HG02943 (cell line): ENCODE data around the gene GNB1.
"Not testable (repeated sequence)": the region's sequence is repeated elsewhere in the genome, so short reads cannot be mapped to it uniquely, and the experiment has no call there.

ENCODE experiments used
- ATAC-seq: cut with Tn5 transposase; IDR thresholded peaks from one replicate; pipeline ENCODE4 v1.9.1; 2021; ENCODE audit warnings: mild to moderate bottlenecking, low read depth, moderate library complexity; ENCODE audit not compliant: unreplicated experiment

The GNB1 gene

DNA sequence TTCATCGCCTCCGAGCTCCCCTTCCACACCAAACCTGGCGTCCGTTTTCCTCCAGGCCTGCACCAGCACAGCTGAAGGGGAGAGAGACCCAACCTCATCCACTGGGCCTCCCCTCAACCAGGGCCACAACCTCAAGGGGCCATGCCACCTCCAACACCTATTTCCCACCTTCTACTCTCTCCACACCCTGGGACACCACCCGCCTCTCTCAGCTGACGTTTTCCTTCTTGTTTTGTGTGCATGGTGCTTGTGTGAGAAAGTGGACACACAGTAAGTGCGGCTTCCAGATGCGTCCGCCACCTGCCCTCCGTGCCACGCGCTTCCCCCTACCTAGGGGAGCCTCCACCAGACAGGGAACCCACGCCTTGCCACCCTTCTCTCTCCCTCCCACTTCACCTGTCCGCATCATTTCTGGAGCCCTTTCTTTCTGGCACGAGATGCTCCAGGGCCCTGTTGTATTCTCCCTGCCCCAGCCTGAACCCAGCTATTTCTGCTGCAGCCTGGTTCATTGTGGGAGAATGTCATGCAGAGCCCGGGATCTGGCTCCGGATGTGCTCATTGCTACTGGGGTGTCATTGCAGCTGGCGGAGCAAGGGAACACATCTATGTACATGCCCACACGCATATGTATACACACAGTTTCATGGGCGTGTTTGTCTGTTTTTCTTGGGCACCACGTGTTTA is 1.3 kb upstream of the GNB1 start:
- no peak for ATAC-seq

DNA sequence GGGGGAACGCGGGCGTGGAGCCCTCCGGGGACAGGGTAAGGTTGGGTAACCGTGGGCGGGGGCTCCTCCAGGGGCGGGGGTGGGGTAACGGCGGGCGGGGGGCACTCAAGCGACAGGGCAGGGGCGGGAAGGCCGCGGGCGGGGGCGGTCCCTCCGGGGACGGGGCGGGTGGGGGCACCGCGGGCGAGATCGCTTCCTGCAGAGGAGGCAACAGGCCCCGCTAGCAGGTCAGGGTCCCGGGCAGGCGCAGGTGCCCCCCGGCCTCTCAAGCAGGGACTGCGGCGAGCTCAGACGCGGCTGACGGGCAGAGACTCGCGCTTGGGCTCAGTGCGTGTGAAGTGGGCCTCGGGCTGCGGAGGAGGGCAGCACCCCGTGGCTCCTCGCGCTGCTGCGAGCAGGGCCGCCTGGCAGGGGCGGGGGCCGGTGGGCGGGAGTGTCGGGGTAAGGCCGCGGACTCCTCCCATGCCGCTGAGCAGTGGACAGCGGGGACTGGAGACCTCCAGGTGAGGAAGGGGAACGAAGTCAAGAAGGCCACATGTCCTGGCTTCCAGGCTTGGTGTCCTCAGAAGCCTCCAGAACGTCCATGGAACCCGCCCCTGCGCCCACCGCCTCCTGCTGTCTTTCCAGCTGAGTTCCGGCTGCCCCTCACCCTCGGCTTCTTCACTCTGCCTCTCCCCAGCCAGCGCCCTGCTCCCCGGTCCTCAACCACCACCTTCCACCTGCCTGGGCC is 627 bp upstream of the GNB1 start:
- ATAC-seq: peak; percentile 12

DNA sequence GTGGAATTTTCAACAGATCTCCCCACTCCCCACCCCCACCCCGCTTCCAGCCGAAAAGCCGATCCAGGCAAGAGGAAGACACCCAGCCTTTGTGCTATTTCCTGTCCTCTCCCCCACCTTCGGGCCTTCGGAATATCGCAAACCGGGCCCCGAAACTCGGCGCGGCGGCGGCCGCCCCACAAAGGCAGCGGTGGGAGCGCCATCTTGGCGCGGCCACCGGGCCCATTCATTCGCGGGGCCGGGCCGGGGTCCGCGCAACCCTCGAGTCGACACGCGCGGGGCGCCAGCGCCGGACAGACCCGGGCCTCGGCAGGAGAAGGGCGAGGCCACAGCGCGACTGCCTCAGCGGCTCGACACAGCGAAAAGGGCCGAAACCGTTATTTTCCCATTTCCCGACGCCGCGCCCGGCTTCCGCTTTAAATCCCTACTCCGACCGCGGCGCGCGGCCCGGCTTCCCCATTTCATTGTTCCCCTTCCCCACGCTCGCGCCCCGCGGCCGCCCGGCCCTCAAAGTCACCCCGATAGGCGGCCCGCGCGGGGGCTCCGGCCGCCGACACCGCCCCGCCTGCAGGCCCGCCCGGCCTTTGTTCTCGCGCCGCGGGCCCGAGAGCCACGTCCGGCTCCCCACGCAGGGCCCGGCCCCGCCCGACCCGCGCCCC is 911 bp downstream of the GNB1 start:
- peak; percentile 33 for ATAC-seq

- ATAC-seq: no peak
These were observed 1.7 kb downstream of the GNB1 start for GRCh38 chr1:1889090-1889750.

DNA sequence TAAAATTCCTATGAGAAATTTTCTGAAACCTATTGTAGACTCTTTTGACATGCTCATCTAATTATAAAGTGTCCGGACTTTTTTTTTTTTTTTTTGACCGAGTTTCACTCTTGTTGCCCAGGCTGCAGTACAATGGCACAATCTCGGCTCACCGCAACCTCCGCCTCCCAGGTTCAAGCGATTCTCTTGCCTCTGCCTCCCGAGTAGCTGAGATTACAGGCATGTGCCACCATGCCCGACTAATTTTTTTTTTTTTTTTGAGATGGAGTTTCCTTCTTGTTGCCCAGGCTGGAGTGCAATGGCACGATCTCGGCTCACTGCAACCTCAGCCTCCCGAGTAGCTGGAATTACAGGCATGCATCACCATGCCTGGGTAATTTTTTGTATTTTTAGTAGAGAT is 7.0 kb downstream of the GNB1 start:
- not testable (repeated sequence) for ATAC-seq

DNA sequence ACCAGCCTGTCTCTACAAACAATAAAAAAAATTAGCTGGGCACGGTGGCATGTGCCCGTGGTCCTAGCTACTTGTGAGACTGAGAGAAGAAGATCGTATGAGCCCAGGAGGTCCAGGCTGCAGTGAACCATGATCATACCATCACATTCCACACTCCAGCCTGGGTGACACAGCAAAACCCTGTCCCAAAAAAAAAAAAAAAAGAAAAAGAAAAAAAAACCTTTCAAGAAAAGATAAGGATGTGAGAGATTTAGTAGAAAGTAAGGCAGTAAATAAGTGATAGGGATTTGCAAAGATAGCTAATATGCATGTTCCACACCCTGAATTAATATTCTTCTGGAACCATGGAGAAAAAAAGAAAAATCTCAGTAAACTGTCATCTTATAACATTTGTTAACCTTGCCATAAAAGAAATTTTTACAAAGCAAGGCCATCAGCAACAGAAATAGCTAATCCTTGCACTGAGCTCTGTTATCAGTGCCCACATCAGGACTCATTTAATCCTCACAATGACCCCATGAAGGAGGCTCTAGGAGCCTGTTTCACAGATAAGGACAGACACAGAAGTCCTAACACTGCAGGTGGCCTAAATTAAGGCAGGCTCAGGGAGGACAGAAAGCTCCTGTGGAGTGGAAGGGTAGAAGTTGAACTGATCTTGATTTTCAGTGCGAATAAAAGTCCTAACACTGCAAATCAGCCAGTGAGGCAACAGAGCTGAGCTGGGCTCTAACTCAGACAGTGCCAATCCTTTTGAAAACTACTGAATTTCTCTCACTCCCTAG is 7.6 kb downstream of the GNB1 start:
- ATAC-seq: no peak

DNA sequence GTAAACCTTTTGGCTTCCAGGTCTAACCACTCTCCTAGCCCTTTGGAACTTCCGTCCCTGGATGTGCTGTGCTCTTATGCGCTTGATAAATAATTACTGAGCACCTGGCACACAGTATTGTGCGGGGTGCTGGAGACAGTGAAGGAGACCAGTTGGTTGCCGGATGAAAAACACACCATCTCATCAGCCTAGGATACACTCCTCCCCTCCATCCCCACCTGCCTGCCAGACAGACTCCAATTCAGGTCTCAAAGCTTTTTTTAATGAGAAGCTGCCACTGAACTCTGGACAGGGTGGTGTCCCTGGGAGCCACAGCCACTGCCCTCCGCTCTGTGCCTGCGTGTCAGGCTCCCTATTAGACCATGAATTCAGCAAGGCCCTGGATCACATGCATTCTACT is 9.2 kb downstream of the GNB1 start:
- ATAC-seq: no peak

- no peak for ATAC-seq
These were observed 10.1 kb downstream of the GNB1 start for GRCh38 chr1:1880617-1881312.

DNA sequence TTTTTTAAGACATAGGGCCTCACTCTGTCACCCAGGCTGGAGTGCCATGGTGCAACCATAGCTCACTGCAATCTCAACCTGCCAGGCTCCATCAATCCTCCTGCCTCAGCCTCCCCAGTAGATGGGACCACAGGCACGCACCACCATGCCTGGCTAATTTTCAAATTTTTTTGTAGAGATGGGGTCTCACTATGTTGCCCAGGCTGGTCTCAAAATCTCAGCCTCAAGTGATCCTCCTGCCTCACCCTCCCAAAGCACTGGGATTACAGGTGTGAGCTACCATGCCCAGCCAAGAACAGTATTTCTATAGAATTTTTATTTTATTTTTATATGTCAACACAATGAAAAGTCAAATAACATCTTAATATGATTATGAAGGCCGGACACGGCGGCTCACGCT is 10.9 kb downstream of the GNB1 start:
- no peak for ATAC-seq

DNA sequence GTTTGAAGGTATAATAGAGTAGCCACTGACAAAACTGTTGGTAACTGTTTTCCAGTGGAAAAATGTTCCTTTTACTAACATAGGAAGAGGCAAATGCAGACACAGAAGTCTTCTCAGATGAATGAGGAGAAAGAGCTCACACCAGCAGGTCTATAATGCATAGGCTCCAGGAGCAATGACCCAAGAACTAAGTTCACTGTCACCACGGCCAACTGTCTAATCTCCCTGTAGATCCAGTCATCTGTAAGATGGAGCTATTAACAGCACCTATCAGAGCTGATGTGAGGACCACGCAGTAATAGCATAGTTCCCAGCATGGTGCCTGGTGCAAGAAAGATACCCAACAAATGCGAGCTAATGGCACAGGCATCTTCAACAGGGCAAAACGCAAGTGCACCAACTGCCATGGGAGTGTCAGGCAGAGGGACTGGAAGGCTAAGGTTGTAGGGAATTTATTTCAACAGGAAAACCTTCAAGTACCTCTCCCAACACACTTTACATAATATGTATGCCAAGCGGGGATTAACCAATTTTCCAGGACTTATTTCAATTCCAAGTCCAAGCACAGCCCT is 12.9 kb downstream of the GNB1 start:
- ATAC-seq: no peak

DNA sequence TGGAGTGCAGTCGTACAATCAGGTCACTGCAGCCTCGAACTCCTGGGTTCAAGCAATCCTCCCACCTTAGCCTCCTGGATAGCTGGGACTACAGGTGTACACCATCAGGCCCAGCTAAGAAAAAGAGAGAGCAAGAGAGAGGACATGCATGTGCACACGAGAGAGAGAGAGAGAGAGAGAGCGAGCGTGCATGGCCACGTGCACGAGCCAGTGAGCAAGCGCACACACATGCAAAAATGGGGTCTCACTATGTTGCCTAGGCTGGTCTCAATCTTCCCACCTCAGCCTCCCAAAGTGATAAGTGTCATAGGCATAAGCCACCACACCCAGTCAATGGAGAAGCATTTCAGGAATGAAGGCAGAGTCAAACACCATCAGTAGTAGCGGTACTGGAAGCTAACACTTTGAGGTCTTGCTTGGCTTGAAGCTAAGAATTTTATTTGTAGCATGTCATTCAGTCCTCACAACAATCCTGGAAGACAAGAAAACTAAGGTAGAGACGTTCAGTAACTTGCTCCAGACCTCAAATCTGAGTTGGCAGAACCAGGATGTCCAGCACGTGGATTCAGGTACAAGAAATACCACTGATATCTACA is 14.5 kb downstream of the GNB1 start:
- no peak for ATAC-seq

DNA sequence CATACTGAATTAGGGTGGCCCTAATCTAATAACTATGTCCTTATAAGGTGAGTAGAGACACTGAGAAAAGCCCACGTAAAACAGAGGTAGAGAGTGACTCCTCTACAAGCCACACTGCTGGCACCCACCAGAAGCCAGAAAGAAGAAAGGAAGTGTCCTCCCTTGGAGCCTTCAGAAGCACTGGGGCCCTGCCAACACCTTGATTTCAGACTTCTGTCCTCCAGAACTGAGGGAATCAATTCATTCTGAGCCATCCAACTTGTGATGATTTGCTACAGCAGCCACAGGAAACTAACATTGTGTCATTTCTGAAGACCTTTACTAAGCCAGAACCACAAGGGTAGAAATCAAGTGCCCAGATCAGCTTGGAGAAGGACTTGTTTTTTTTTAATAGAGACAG is 15.0 kb downstream of the GNB1 start:
- no peak for ATAC-seq

- ATAC-seq: no peak
These were observed 16.0 kb downstream of the GNB1 start for GRCh38 chr1:1874901-1875300.

DNA sequence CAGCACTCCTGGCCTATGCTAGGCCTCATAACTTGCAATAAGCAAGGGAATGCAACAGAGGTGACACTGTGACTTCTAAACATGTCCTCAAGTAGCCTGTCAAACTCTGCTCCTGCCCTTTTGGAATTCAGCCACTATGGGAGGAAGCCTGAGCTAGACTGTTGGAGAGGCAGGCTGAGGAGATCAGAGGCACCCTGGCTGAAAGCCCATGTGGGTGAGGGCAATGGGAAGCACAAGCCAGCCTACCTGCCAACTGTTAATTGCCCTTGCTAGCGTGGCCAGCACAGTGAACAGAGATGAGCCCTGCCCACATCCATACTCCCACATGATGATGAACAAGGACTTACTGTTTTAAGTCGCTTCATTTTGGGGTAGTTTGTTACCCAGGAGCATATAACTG is 17.7 kb downstream of the GNB1 start:
- ATAC-seq: no peak

GRCh38 chr1:1872329-1872994 is 18.4 kb downstream of the GNB1 start:
- no peak for ATAC-seq

DNA sequence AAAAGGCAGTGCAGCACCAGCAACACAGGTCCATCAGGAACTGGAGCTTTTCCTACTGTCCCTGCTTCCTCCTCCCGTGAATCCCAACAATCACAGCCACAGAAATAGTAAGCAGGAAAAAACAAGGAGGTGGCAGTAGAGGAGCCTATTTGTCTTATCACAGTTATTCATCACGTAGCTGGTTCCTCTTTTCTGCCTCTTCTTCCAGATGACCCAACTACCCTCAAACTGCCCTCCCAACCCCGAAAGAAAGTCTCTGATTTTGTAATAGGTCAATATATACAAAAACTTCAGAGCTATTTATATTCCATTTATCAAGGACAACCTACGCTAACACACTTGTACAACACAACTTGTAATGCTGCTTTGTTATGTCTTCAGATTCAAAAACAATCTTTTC is 21.4 kb downstream of the GNB1 start:
- ATAC-seq: no peak

GRCh38 chr1:1867164-1867563 is 23.7 kb downstream of the GNB1 start:
- ATAC-seq: no peak

GRCh38 chr1:1862905-1863547 is 27.9 kb downstream of the GNB1 start:
- ATAC-seq: no peak
